ENCODE data around the gene ABCC4.

Gene ABCC4

GRCh38 chr13:95335667-95336066 lies 34.4 kb upstream of the ABCC4 start:
- no peak for TF ChIP-seq CTCF (IDR thresholded peaks at IDR 0.05; ENCODE audit: low read depth, low read length)
- no peak overlapping the region for H3K4me3 ChIP-seq (ENCODE audit: low read depth, low read length)
- no peak for DNase-seq (ENCODE audit: low read depth, low spot score)
- in situ Hi-C loops (cut with HindIII; ENCODE audit: low sequenced_read_pairs) = no loop called here

- H3K4me3 ChIP-seq (ENCODE audit: low read depth, low read length) = no peak overlapping the region
- in situ Hi-C loops (cut with HindIII; ENCODE audit: low sequenced_read_pairs) = no loop called here
- TF ChIP-seq CTCF (IDR thresholded peaks at IDR 0.05; ENCODE audit: low read depth, low read length) = no peak
- no peak for DNase-seq (ENCODE audit: low read depth, low spot score)
These were observed 27.1 kb upstream of the ABCC4 start for GRCh38 chr13:95328386-95328785.

- DNase-seq (ENCODE audit: low read depth, low spot score) = no peak
- in situ Hi-C loops (cut with HindIII; ENCODE audit: low sequenced_read_pairs) = no loop called here
- TF ChIP-seq CTCF (IDR thresholded peaks at IDR 0.05; ENCODE audit: low read depth, low read length) = no peak
- H3K4me3 ChIP-seq (ENCODE audit: low read depth, low read length) = no peak overlapping the region
These were observed 25.9 kb upstream of the ABCC4 start for GRCh38 chr13:95327190-95327589.

GRCh38 chr13:95326695-95327094 lies 25.4 kb upstream of the ABCC4 start:
- no peak for DNase-seq (ENCODE audit: low read depth, low spot score)
- H3K4me3 ChIP-seq (ENCODE audit: low read depth, low read length) = no peak overlapping the region
- in situ Hi-C loops (cut with HindIII; ENCODE audit: low sequenced_read_pairs) = no loop called here
- no peak for TF ChIP-seq CTCF (IDR thresholded peaks at IDR 0.05; ENCODE audit: low read depth, low read length)

- in situ Hi-C loops (cut with HindIII; ENCODE audit: low sequenced_read_pairs) = no loop called here
- TF ChIP-seq CTCF (IDR thresholded peaks at IDR 0.05; ENCODE audit: low read depth, low read length) = no peak
- H3K4me3 ChIP-seq (ENCODE audit: low read depth, low read length) = no peak overlapping the region
- no peak for DNase-seq (ENCODE audit: low read depth, low spot score)
These were observed 24.2 kb upstream of the ABCC4 start for GRCh38 chr13:95325485-95325884.

- H3K4me3 ChIP-seq (ENCODE audit: low read depth, low read length) = no peak overlapping the region
- DNase-seq (ENCODE audit: low read depth, low spot score) = no peak
- in situ Hi-C loops (cut with HindIII; ENCODE audit: low sequenced_read_pairs) = no loop called here
These were observed 22.8 kb upstream of the ABCC4 start for GRCh38 chr13:95323930-95324662.

More at GRCh38 chr13:95323930-95324662, 22.8 kb upstream of the ABCC4 start:
- no peak for TF ChIP-seq CTCF (IDR thresholded peaks at IDR 0.05; ENCODE audit: low read depth, low read length)

All from astrocyte of the spinal cord (primary cell).